HL-60 (cell line): ENCODE measurements around the gene PITPNC1.

ENCODE experiments used
- POLR2AphosphoS5 ChIP-seq: IDR thresholded peaks from 2 replicates; pipeline ENCODE4 v1.6.1; 2012; ENCODE audit warnings: low read depth
- SPI1 ChIP-seq: IDR thresholded peaks from 2 replicates; pipeline ENCODE4 v1.6.1; 2012; ENCODE audit warnings: low read depth, mild to moderate bottlenecking, borderline replicate concordance
- TF ChIP-seq, protein P1 (sequence below): IDR thresholded peaks from one replicate; pipeline ENCODE4 v1.5.1; 2011; ENCODE audit warnings: low read length, control low read depth, inconsistent platforms; ENCODE audit not compliant: insufficient read depth

DNA sequence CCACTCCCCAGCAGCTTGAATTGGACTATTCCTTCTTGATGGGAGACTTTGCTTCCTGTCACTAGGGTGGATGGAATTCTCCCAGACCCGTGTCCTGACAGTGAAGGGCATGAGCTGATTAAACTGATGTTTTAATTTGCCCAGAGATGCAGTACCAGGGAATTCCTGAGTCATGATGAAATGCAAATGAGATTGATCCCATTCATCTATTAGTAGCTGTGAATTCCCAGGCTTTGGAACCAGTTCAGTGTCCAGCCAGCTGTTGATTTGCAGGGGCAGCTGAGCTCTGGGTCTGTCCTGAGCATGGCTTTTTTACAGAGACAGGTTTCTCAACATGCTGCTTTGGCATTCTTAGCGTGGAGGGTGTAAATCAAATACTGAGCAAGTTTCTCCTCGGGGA, 157.9 kb downstream of the PITPNC1 start:
- TF ChIP-seq, protein P1, sequence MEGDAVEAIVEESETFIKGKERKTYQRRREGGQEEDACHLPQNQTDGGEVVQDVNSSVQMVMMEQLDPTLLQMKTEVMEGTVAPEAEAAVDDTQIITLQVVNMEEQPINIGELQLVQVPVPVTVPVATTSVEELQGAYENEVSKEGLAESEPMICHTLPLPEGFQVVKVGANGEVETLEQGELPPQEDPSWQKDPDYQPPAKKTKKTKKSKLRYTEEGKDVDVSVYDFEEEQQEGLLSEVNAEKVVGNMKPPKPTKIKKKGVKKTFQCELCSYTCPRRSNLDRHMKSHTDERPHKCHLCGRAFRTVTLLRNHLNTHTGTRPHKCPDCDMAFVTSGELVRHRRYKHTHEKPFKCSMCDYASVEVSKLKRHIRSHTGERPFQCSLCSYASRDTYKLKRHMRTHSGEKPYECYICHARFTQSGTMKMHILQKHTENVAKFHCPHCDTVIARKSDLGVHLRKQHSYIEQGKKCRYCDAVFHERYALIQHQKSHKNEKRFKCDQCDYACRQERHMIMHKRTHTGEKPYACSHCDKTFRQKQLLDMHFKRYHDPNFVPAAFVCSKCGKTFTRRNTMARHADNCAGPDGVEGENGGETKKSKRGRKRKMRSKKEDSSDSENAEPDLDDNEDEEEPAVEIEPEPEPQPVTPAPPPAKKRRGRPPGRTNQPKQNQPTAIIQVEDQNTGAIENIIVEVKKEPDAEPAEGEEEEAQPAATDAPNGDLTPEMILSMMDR: no peak
- no peak for TF ChIP-seq POLR2AphosphoS5
- TF ChIP-seq SPI1: no peak
